Uterus (tissue), 2 donors: ENCODE data around the gene GALNT18.

Source experiments
- CTCF ChIP-seq, 4 experiments: fragments of 200-600 bp in 2 of 4; fragments of 450-650 bp in 2 of 4; sonication (generic) in 2 of 4; IDR thresholded peaks; one replicate each; pipeline ENCODE4 v1.5.1; 2016 to 2019; ENCODE audit warnings: antibody characterized with exemption in 4 of 4, mild to moderate bottlenecking in 2 of 4, moderate library complexity in 1 of 4
- POLR2A ChIP-seq, 2 donors: fragments of 450-650 bp; IDR thresholded peaks; one replicate each; pipeline ENCODE4 v1.6.1; 2016; ENCODE audit warnings: antibody characterized with exemption in 2 of 2, mild to moderate bottlenecking in 1 of 2, moderate library complexity in 1 of 2

- TF ChIP-seq POLR2A (IDR thresholded peaks at IDR 0.05), result no peak
- no peak for TF ChIP-seq CTCF (IDR thresholded peaks at IDR 0.05)
These were observed 143.1 kb downstream of the GALNT18 start for GRCh38 chr11:11478687-11479086.
